HG03575 (cell line): ENCODE measurements around the gene LHFPL3.

Experiments
- ATAC-seq: cut with Tn5 transposase; IDR thresholded peaks from one replicate; pipeline ENCODE4 v1.9.1; 2021; ENCODE audit not compliant: unreplicated experiment, insufficient number of reproducible peaks, low FRiP score; ENCODE audit errors: extremely low read depth

Gene LHFPL3

DNA sequence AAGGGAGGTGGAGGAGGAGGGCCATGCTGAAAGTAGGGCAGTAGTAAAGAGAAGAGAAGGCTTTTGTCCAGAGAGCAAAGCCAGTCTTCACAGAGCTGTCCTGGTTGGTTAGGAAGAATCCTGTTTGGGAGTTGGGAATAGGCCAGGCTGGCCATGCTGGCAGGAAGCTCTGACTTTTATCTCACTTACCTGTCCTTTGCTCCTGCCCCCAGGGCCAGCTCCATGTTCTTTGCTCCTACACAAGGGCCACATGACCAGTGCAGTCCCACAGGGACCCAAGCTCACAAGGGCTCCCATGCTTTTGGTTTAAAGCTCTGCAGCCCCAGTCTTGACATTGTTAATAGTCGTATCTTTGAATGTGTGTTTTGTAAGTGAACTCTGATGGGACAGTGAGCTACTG lies 524.0 kb downstream of the LHFPL3 start:
- ATAC-seq, result no peak

DNA sequence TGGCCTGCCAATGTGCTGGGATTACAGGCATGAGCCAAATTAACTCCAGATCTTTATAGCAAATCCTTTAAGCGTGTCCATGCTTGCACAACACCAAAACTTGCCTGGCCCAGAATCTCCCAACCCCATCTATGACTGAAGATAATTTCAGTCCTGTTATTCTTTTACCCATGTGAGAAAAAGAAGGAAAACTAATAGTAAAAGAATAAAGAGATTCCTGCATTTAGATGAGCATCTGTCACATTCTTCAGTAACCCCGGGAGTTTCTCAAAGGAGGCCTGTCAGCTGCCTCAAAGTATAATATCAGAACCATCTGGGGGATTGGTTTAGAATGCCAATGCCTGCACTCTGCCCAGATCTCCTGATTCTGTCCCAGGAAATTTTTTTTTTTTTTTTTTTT lies 527.5 kb downstream of the LHFPL3 start:
- ATAC-seq, result no peak

DNA sequence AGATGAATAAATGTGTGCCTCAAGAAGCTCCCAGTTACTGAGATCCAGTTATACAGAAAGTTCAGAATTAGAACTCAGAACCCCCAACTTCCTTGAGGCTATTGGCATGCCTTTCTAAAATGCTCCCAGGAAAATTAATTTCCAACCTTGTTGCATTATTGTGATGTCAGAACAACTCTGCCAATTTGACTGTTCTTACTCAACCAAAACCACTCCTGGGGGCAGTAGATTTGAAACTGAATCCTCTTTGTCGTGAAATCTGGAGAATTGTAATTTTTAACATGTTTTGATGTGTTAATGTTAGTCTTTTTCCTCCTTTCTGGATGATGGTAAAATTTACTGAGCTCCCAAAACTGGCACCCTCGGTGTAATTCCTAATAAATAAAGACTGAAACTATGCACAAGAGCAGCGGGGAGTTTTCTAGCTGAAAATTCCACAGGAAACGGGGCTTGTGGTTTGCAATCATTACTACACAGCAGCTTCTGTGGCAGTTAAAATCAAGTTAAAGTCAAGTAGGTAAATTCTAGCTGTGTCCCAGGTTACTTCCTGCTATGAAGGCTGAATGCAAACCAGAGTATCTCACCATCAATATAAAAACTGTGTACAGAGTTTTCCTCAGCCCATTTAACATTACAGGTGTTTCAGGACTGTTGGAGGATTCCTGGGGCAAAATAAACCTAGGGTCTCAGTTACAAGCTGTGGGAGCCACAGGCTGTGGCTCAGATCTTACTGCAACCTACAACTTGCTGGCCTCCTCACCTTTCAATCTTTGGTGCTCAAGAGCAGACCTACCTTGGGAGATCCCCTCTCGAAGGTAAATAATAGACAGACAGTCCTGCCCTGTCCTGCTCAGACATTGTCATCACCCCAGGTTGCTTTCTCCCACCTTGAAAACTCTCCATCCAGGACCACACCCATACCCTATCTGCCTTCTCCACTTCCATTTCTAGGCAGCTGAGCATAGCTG lies 529.3 kb downstream of the LHFPL3 start:
- ATAC-seq, result no peak

DNA sequence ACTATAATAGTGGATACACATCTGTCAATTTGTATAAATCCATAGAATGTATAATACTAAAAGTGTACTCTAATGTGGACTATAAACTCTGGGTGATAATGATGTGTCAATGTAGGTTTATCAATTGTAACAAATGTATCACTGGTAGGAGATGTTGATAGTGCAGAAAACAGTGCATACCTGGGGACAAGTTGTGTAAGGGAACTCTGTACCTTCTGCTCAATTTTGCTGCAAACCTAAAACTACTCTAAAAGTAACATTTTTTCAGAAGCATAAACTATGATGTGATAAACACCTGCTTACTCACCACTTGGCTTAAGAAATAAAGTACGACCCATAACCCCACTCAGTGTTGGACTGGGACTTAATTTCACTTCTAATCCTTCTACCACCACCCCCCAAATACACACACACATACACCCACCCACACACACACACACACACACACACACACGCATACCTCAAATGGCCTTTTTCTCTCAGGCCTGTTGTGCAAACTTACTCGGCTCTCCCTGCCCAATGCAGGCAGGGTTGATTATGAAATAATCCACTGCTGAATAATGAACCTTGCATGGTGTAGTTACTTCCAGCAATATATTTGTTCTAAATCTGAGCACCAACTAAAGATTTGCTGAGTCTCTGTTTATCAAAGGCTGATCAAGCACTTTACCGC lies 531.5 kb downstream of the LHFPL3 start:
- ATAC-seq, result no peak

- no peak for ATAC-seq
These were observed 533.5 kb downstream of the LHFPL3 start for GRCh38 chr7:104861729-104862390.

- ATAC-seq, result no peak
These were observed 534.3 kb downstream of the LHFPL3 start for GRCh38 chr7:104862719-104863118.

DNA sequence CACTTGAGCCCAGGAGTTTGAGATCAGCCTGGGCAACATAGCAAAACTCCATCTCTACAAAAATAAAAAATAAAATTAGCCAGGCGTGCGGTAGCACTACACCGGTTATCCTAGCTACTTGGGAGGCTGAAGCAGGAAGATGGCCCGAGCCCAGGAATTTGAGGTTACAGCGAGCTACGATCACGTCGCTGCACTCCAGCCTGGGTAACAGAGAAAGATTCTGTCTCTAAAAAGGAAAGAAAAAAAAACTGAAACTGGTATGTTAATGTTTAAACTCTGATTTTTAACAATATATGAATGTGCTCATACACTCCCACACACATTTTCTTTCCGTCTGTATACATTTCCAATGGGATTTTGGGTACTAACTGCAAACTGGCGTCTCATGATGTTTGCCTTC lies 545.0 kb downstream of the LHFPL3 start:
- no peak for ATAC-seq

DNA sequence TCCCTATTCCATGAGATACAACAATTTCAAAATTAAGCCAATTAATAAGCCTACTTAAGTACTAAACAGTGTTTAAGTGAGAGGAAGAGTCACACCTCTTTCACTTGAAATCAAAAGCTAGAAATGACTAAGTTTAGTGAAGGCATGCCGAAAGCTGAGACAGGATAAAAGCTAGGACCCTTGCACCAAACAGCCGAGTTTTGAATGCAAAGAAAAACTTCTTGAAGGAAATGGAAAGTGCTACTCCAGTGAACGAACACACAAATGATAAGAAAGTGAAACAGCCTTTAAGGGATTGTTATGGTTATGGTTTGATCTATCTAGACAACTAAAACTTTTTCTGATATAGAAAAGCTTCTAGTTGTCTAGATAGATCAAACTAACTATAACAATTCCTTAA lies 550.2 kb downstream of the LHFPL3 start:
- peak; percentile 73 for ATAC-seq

DNA sequence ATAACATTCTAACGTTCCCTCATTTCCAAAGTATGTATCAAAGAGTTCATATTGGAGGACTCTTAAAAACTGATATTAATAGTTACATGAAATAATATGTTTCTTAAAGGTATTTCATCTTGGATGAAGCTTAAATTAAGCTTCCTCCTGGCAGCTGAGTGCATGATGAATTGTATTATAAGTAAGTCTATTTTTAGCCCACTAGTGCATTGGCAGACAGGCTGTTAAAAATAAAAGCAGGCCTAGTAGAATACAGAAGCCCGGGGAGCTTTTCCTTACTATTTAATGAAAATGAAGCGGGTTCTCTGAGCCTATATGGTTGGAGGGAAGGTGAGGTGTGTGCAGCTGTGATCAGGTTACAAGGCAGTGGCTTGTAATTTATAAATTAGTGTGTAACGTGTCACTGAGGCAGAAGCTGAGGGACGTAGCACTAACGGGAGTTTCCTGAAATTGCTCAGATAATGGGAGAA lies 554.9 kb downstream of the LHFPL3 start:
- ATAC-seq, result no peak

DNA sequence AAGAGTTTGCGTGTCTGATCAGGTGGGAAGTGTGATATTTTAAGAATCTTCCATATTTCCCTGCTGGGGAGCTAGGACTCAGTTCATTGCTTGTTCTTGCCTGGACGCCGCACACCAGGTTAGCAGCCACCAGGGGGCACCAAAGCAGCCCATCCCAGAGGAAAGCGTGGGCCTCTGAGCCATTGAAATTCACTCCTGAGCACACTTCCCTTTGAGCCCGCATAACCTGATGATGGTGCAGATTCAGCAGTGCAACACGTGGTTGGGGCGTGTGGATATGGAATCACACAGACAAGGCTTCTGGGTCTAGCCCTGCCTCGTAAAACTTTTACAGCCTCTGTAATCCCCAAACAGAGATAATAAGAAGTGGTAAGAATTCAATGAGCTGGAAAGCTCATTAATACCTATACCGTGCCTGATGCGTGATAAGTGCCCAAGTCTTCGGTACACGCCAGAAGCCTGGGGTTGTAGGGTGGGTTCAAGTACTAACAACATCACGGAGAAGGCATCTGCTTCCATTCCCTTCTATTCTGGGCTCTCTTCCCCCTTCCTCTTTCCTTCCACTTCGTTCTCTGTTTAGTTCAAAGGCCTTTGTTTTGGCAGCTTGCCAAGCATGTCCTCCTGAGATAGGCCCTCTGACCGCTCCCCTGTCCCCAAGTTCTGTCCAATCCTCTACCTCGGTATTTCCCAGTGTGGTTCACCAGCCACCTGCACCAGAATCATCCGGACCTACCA lies 555.5 kb downstream of the LHFPL3 start:
- peak; percentile 46 for ATAC-seq

GRCh38 chr7:104886651-104887050 lies 558.2 kb downstream of the LHFPL3 start:
- ATAC-seq, result no peak

DNA sequence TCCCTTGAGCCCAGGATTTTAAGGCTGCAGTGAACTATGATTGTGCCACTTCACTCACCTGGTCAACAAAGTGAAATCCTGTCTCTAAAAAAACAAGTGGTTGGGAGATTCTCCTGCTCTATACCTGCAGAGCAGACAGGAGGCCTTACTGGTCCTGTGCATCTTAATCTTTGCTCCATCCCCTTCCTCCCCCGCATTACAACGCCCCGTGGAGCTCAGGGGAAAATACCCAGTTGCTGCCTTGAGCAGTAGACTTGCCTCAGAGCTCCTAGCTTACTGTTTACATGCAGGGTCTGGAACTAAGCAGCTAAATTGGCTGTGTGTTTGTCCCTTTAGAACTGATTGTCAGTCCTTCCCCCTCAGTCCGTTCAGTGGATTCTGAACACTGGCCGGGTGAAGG lies 561.8 kb downstream of the LHFPL3 start:
- ATAC-seq, result no peak

DNA sequence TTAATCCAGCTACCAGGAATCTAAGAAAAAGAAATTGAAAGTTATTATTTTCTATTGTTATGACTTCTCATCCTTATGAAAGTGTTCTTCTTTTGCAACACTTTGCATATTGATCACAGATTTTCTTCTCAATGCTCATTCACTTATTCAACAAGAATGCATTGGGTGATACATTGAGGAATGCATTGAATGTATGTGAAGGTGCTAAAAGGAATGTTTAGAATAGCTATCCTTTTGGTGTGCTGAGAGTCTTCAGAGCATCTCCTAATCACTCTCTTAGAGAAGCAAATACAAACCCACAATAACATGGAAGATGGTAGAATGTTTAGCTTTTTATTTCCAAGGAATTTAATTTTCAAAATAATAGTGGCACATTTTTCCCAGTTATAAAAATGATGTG lies 563.5 kb downstream of the LHFPL3 start:
- ATAC-seq, result no peak

DNA sequence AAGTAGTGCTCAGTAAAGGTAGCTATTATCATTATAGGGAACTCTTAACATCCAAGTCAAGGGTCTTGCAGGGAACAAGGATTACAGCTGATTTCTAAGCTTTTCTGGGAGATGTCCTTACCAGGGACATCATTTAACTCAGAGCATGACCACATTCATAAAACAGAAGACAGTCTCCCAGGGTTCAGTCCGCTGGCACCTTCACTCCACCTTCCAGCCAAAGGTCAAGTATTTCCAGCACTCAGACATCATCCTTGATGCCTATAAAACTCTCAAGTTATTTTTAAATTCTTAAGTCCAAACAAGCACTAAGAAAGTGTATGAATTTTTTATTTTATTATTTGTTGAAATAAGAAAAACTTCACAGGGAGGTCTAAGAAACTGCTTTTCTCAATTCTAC lies 565.9 kb downstream of the LHFPL3 start:
- no peak for ATAC-seq

GRCh38 chr7:104894726-104895521 lies 566.5 kb downstream of the LHFPL3 start:
- no peak for ATAC-seq

GRCh38 chr7:104895522-104896236 lies 567.3 kb downstream of the LHFPL3 start:
- ATAC-seq, result no peak

DNA sequence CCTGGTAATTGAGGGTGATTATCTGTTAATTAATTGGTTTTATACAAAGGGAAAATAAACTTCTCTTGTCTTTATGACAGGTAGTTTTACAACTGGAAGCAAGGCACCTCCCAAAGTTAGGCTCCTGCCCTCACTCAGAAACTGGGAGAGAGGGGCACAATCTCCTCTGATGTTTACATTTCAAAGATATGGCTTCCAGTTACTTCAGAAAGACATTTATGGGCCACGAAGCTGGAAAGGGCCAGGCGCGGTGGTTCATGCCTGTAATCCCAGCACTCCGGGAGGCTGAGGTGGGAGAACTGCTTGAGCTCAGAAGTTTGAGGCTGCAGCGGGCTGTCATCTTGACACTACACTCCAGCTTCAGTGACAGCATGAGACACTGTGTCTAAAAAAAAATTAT lies 570.0 kb downstream of the LHFPL3 start:
- ATAC-seq, result no peak
